ENCODE measurements around the gene PDLIM4.

Gene PDLIM4

GRCh38 chr5:132227485-132228240 lies 29.8 kb upstream of the PDLIM4 start, which contains the start of gene P4HA2:
Gene P4HA2, minus strand, starts transcription at chr5:132227853. Its CDS starts 9,227 bp downstream, at chr5:132218626.
- DNase-seq = peak; percentile 55 to 61

DNA sequence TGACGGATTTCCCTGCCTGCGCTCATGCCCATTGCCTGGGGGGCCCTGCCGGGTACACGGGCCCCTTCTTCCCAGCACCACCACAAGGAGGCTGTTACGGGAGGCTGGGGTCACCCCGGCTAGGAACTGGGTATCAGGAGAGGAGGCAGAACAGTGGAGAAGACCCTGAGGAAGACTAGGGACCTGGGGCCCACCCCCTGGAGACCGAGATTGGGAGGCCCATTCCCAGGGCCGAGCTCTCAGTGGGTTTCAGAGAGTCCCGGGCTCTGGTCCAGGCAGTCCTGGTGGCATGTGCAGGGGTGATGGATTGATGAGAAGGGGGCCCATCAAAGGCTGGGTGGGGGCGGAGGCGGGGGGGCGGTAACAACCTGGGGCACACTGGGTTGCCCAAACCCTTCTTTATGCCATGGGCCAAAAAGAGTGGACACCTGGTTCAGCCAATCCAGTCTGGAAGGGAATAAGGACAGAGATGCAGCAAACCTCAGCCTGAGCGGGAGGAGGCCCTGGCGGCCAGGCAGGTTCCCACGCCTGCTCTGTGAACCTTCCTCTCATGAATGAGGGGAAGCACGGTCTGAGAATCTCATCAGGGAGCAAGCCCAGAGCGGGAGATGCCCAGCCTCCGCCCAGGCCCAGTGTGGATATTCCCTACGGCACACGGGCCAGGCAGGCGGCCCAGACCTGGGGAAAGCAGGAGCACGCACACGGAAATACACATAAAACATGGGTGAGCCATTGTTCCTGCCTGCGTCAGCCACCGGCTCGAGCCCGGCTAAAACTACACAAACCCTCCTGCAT lies 29.1 kb upstream of the PDLIM4 start:
- DNase-seq = no peak

DNA sequence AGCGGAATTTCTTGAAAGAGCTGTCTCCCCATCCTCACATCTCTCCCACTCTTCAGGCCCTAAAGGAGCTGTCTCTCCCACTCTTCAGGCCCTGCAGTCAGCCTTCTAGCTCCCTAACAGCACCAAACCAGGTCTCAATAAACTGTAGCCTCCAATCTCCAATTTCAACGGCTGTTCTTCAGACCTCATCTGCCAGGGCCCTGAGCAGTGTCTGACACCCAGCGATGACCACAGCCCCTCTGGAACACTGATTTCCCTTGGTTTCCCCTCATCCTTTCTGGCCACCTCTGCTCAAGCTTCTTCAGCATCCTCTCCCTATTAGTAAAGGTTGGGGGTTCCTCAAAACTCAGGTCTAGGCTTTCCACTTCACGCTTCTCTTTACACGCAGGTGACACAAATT lies 28.3 kb upstream of the PDLIM4 start:
- DNase-seq = no peak

- no peak for DNase-seq
Measured at GRCh38 chr5:132230871-132231270, 26.6 kb upstream of the PDLIM4 start.

GRCh38 chr5:132232465-132232864 lies 25.0 kb upstream of the PDLIM4 start:
- no peak for DNase-seq

DNA sequence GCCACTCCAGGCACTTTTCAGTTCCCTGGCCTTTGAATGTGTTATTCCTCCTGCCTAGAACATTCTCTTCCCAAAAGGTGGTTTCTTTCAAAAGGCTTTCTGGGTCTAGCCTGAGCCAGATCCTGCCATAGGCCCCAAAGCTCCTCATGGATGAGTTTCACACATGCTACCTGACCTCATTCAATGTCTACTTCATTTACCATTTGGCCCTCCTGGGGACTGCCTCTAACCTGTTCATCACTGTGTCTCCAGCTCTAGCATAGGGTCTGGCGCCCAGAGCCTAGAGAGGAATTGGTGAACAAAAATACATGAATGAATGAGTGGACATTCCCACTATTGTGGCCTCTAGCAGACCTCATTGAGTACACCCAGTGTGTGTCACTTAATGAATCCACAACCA lies 24.4 kb upstream of the PDLIM4 start:
- DNase-seq = no peak

DNA sequence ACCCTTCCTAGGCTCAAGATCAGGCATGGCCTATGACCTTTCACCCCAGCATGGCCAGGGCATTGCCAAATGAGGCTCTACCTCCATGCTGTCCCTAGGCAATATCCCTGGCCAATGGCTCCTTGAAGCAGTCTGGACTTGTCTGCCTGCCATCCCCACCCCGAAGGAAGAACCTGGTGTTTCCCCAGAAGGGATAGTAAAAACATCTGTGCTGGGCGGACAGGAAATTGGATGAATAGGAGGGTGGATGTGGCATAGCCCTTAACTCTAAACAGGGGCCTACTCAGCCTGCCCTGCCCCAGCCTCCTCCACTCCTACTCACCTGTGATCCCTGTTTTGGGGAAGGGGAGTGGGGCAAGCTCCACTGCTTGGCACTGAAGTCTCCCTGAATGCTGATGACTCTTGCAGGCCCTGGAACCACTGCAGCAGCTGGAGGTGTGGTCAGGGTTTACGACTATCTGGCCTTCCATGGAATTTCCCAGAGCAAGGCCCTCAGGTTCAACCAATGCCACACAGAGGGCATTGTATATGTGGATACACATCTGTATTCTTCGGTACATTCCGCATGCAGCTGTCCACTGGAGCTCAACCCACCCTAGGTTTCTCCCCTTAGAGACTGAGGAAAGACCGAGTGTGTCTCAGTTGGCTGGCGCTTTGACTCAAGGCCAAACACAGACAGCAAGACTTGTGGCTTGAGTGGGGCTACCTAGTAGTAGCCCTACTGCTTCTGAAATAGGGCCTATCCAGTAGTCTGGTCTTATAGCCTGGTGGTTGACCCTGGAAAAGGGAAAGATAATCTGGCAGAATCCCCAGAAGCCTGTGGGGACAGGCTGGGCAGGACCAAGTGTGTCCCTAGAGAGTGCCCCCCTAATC lies 23.4 kb upstream of the PDLIM4 start:
- no peak for DNase-seq

DNA sequence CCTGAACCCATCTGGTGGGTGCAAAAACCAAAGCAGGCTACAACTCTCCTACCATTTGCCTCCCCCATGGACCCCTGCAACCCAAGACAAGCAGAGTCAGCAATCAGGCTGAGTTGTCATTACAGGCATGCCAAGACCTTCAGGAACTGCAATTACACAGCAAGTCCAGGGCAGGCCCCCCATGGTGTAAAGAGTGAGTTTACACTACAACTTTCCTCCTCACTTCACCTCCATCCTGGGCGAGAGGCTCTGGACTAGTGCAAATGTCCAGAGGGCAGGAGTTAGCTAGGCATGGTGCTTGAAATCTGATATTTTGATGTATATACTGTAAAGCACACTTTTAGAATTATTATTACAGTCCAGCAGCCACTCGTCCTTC lies 22.8 kb upstream of the PDLIM4 start:
- no peak for DNase-seq

GRCh38 chr5:132235340-132235739 lies 22.2 kb upstream of the PDLIM4 start:
- DNase-seq = no peak

GRCh38 chr5:132237141-132237540 lies 20.4 kb upstream of the PDLIM4 start:
- DNase-seq = no peak

DNA sequence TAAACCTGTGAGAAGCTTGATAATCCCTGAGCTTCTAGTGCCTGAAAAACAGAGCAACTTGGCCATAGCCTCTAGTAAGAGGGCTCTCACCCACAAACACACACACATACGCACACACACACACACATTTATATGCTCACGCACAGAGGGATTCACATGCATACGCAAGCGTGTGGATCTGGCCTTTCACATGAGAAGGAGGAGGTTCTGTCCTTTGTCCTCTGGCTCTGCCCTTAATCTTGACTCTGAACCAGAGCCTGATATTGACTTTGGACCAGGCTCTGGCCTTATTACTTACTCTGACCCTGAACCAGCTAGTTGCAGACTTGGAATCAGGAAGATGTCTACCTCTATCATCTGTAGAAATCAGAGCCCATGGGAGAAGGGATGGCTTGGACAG lies 19.8 kb upstream of the PDLIM4 start:
- no peak for DNase-seq

DNA sequence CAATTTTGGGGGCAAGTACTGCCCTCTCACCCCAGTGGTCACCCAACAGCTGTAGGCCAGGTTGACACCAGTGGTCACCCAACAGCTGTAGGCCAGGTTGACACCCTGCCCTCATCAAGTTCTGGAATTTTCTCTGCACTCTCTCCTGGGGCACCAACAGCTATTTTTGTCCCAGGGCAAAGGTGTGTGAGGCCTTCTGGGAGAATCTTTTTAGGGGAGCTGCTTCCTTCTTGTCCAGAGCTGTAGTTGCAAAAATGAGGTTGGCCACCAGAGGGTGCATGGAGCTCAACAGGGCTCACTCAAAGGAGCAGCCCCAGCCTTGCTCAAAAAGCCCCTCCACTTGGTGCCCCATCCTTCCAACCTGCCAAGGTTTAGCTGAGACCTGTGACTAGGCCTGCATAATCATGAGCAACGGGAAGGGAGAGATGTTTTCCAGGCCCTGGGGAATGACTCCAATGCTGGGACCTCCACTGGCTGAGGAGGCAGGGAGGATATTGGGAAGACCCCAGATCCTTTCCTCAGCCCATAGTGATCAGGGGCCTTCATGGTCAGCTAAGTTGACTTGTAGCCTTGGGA lies 19.2 kb upstream of the PDLIM4 start:
- peak; percentile 11 to 57 for DNase-seq

DNA sequence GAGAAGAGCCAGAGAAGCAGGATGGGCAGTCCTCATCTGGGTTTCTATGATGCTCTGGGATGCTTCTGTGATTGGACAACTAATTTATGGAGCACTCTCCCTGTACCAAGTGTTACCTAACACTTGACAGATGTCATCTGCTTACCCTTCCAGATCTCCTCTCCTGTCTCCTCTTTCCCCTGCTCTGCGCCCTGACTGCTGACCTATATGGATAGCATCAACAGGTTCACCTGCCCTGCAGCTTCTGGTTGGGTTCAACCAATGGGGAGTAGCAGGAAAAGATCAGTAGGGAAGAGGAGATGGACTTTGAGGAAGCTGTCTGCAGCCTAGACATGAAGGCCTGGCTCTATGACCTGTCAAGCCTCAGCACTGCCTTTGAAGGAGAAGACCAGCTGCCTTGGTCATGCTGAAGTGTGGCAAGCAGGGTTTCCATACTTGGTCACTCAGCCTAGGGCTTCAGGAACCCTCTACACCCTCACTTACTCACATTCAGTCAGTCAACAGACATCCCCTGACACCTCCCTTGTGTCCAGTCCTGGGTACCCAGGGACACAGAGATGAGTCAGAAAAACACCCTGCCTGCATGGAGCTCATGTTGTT lies 18.5 kb upstream of the PDLIM4 start:
- no peak for DNase-seq

DNA sequence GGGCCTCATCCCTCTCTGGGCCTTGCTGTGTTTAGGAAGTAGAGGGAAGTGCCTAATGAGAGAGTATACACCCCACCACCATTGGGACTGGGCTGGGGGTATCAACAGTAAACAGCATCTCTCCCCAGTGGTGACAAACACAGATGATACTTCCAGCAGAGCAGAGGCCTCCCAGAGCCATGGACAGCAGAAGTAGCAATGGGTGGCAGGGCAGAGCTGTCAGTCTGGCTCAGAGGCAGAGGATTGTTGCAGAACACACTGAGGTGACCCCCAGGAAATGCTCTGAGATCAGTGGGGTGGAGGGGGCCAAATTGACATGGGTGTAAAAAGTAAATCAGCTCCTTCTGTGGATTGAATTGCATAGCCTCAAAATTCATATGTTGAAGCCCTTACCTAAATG lies 17.7 kb upstream of the PDLIM4 start:
- no peak for DNase-seq

- DNase-seq = no peak
Measured at GRCh38 chr5:132243366-132243977, 14.0 kb upstream of the PDLIM4 start.

GRCh38 chr5:132245593-132245992 lies 11.9 kb upstream of the PDLIM4 start:
- DNase-seq = no peak

DNA sequence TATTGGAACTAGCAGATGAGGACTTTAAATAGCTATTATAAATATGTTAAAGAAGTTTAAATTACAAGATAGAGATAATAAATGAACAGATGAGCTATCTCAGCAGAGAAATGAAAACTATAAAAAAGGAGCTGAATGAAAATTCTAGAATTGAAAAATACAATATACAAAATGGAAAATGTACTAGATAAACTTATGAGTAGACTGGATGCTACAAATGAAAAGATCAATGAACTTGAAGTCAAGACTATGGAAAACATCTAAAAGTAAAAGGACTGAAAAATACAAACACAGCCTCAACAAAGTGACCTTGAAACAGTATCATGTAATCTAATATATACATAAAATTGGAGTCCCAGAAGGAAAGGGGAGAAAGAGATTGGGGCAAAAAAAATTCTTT lies 10.7 kb upstream of the PDLIM4 start:
- no peak for DNase-seq

DNA sequence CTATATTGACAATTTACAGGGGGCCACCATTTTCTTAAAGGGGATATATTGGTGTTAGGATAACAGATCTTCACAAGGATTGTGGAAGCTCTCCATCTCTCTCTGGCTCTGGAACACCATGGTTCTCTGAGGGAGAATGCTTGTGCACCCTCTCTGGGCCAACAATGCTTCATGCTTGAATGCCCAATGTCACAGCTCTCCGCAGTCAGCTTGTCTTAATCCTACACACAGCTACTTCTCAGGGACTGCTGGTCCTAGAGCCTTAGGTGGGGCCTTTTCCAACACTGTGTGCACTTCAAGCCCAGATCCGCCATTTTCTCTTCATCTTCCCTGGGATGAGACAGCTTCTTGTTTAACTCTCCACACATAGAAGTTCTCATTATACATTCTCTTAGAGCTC lies 6.9 kb upstream of the PDLIM4 start:
- DNase-seq = no peak

- peak in 1 of 2 experiments; percentile 37 for DNase-seq
Measured at GRCh38 chr5:132251220-132251725, 6.2 kb upstream of the PDLIM4 start.

DNA sequence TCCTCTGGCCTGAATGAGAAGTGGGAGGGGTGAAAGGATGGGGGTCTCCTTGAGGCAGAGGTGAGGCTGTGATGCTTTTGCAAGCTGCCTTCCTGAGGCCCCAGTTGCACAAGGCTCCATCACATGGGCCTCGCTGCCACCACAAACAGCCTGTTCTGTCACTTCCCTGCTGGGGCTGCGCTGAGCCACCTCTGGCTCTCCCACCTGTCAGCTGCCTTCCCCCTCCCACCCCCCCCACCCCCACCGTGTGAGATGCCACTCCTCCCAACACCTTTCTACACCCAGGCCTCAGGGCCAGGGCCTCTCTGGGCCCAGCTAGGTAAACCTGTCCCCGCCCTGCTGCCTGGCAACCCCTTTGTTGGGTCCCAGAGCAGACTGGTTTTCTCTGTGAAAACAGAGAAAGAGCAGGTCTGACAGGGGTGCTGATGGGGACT lies 4.5 kb upstream of the PDLIM4 start:
- DNase-seq = no peak

- no peak for DNase-seq
Measured at GRCh38 chr5:132253452-132254320, 3.8 kb upstream of the PDLIM4 start.
